GM12891 (cell line): ENCODE results near the gene TAPBPL.

Source experiments
- PAX5 ChIP-seq: IDR thresholded peaks from 2 replicates; pipeline ENCODE4 v1.6.1; 2011; ENCODE audit warnings: low read length, moderate library complexity, mild to moderate bottlenecking; ENCODE audit not compliant: insufficient read depth, severe bottlenecking
- POLR2A ChIP-seq: IDR thresholded peaks from 2 replicates; pipeline ENCODE4 v1.6.1; 2011; ENCODE audit warnings: low read depth, low read length, control low read depth
- POLR2AphosphoS5 ChIP-seq: IDR thresholded peaks from 2 replicates; pipeline ENCODE4 v1.6.1; 2011; ENCODE audit warnings: low read depth, low read length, control low read depth
- POU2F2 ChIP-seq: IDR thresholded peaks from 2 replicates; pipeline ENCODE4 v1.6.1; 2011; ENCODE audit warnings: low read depth, mild to moderate bottlenecking, control low read depth, low read length, moderate library complexity
- SPI1 ChIP-seq: IDR thresholded peaks from 2 replicates; pipeline ENCODE4 v1.6.1; 2011; ENCODE audit warnings: low read depth, low read length, control low read depth
- TAF1 ChIP-seq: IDR thresholded peaks from 2 replicates; pipeline ENCODE4 v1.6.1; 2011; ENCODE audit warnings: low read depth, low read length, control low read depth

DNA sequence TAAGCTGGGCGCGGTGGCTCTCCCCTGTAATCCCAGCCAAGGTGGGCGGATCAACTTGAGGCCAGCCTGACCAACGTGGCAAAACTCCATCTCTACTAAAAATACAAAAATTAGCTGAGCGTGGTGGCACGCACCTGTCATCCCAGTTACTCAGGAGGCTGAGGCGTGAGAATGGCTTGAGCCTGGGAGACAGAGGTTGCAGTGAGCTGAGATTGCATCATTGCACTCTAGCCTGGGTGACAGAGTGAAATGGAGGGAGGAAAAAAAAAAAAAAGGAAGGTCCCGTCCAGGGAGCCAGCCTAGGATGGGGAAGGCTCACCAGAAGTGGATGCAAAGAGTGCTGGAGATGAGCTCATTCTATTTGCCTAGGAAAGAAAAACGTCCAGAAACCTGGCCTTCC is 9.0 kb upstream of the TAPBPL start:
- TF ChIP-seq POLR2A = no peak
- TF ChIP-seq POLR2AphosphoS5 = no peak
- TF ChIP-seq TAF1 = no peak
- no peak for TF ChIP-seq PAX5
- no peak for TF ChIP-seq SPI1
- no peak for TF ChIP-seq POU2F2
